ENCODE measurements around the gene DGCR2. TPM values are rescaled to one million over a fixed set of nuclear protein-coding genes. Genes with fewer than 3 reads are reported as not detected.

Gene DGCR2
- polyA plus RNA-seq, 1 donor from 2014 or later = 67.1 TPM

- H3K36me3 ChIP-seq (ENCODE audit: insufficient read depth, low read length) = no peaks in the 10 kb centered on the region
- TF ChIP-seq EP300 (conservative IDR thresholded peaks at IDR 0.05; ENCODE audit: poor library complexity, severe bottlenecking) (no peak), POLR2AphosphoS5 (IDR thresholded peaks at IDR 0.05) (no peak), CTCF (IDR thresholded peaks at IDR 0.05; ENCODE audit: poor library complexity, severe bottlenecking) (no peak), REST (IDR thresholded peaks at IDR 0.05; ENCODE audit: borderline replicate concordance) (no peak), MXI1 (conservative IDR thresholded peaks at IDR 0.05; ENCODE audit: poor library complexity, severe bottlenecking) (no peak), EZH2 (IDR thresholded peaks at IDR 0.05; ENCODE audit: borderline replicate concordance, insufficient read depth, low read length, poor library complexity, severe bottlenecking) (no peak), SMC3 (conservative IDR thresholded peaks at IDR 0.05; ENCODE audit: poor library complexity) (no peak), TAF1 (IDR thresholded peaks at IDR 0.05; ENCODE audit: low read depth) (no peak), RAD21 (conservative IDR thresholded peaks at IDR 0.05) (no peak)
- no peak overlapping the region for H3K9ac ChIP-seq (ENCODE audit: low read length)
Measured at GRCh38 chr22:19019679-19020032, 102.6 kb downstream of the DGCR2 start.

GRCh38 chr22:19019029-19019678, 103.1 kb downstream of the DGCR2 start:
- no peak overlapping the region for H3K4me3 ChIP-seq (ENCODE audit: low read length)
- no peak overlapping the region for H3K27ac ChIP-seq (ENCODE audit: low read length)
- TF ChIP-seq RAD21 (conservative IDR thresholded peaks at IDR 0.05) (no peak), EZH2 (IDR thresholded peaks at IDR 0.05; ENCODE audit: borderline replicate concordance, insufficient read depth, low read length, poor library complexity, severe bottlenecking) (no peak), POLR2AphosphoS5 (IDR thresholded peaks at IDR 0.05) (no peak), EP300 (conservative IDR thresholded peaks at IDR 0.05; ENCODE audit: poor library complexity, severe bottlenecking) (no peak), CTCF (IDR thresholded peaks at IDR 0.05; ENCODE audit: poor library complexity, severe bottlenecking) (no peak), TAF1 (IDR thresholded peaks at IDR 0.05; ENCODE audit: low read depth) (no peak), SMC3 (conservative IDR thresholded peaks at IDR 0.05; ENCODE audit: poor library complexity) (no peak), REST (IDR thresholded peaks at IDR 0.05; ENCODE audit: borderline replicate concordance) (no peak), MXI1 (conservative IDR thresholded peaks at IDR 0.05; ENCODE audit: poor library complexity, severe bottlenecking) (no peak)
- no peaks in the 10 kb centered on the region for H3K79me2 ChIP-seq (replicated peaks; ENCODE audit: insufficient read depth, low read length)
- no peaks in the 10 kb centered on the region for H3K9me3 ChIP-seq (ENCODE audit: low read length)
- no peak overlapping the region for H3K9ac ChIP-seq (ENCODE audit: low read length)
- H3K36me3 ChIP-seq (ENCODE audit: insufficient read depth, low read length) = no peaks in the 10 kb centered on the region
- no peaks in the 10 kb centered on the region for H3F3A ChIP-seq (ENCODE audit: insufficient read depth, low read length, poor library complexity, severe bottlenecking)
- H4K20me1 ChIP-seq (ENCODE audit: insufficient read depth) = no peaks in the 10 kb centered on the region
- H2AFZ ChIP-seq (ENCODE audit: low read depth, low read length) = no peak overlapping the region
- no peaks in the 10 kb centered on the region for H3K27me3 ChIP-seq (ENCODE audit: insufficient read depth, low read depth, low read length)
- H3K4me2 ChIP-seq (ENCODE audit: low read length) = no peak overlapping the region
- H3K9me2 ChIP-seq (ENCODE audit: insufficient read depth, low read length) = no peaks in the 10 kb centered on the region

More at GRCh38 chr22:19019679-19020032, 102.6 kb downstream of the DGCR2 start:
- Histone ChIP-seq H3K79me2 (replicated peaks; ENCODE audit: insufficient read depth, low read length) (no peaks in the 10 kb centered on the region), H3F3A (ENCODE audit: insufficient read depth, low read length, poor library complexity, severe bottlenecking) (no peaks in the 10 kb centered on the region), H3K4me2 (ENCODE audit: low read length) (no peak overlapping the region), H3K27me3 (ENCODE audit: insufficient read depth, low read depth, low read length) (no peaks in the 10 kb centered on the region), H3K4me3 (ENCODE audit: low read length) (no peak overlapping the region), H2AFZ (ENCODE audit: low read depth, low read length) (no peak overlapping the region), H3K27ac (ENCODE audit: low read length) (no peak overlapping the region), H3K9me3 (ENCODE audit: low read length) (no peaks in the 10 kb centered on the region), H3K9me2 (ENCODE audit: insufficient read depth, low read length) (no peaks in the 10 kb centered on the region), H4K20me1 (ENCODE audit: insufficient read depth) (no peaks in the 10 kb centered on the region)
